GM21529 (cell line): ENCODE data around the gene ABCA5.
"Not testable (repeated sequence)": the region's sequence is repeated elsewhere in the genome, so short reads cannot be mapped to it uniquely, and the experiment has no call there.

Experiments
- ATAC-seq: cut with Tn5 transposase; IDR thresholded peaks from one replicate; pipeline ENCODE4 v1.9.1; 2021; ENCODE audit not compliant: unreplicated experiment

Gene ABCA5

DNA sequence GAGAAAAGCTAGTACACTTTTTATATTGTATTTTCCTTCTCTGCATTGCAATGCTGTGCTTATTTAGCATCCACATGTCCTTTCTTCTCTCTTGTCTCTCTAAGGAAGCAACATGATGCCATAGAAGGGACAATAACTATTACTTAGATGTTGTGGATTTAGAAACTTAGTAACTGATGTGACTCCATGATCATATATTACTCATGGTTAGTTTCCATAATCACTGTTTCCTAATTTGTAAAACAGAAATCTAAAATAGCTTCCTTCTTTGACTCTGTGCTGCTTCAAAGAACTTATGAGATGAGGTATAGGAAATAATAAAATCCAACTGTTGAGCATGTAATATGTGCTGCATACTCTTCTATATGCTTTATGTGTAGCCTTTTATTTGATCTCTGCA lies 6.6 kb upstream of the ABCA5 start:
- no peak for ATAC-seq

DNA sequence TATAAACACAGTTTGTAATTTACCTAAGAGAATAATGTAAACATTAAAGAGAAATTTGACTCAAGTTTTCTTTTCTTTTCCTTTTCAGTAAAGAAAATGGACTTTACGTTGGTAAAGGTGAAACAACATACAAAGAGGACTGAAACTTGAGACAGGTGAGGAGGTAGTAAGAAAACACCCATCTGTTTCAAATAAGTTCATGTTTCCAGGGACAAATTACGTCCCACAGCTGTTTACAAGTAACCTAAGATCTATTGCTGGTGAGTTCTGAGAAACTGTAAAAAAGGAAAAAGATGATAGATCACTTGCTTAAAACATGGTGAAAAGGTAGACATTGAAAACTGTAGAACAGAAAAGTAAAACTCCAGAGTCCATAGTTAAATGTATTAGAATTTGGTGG lies 4.8 kb upstream of the ABCA5 start:
- ATAC-seq: no peak

DNA sequence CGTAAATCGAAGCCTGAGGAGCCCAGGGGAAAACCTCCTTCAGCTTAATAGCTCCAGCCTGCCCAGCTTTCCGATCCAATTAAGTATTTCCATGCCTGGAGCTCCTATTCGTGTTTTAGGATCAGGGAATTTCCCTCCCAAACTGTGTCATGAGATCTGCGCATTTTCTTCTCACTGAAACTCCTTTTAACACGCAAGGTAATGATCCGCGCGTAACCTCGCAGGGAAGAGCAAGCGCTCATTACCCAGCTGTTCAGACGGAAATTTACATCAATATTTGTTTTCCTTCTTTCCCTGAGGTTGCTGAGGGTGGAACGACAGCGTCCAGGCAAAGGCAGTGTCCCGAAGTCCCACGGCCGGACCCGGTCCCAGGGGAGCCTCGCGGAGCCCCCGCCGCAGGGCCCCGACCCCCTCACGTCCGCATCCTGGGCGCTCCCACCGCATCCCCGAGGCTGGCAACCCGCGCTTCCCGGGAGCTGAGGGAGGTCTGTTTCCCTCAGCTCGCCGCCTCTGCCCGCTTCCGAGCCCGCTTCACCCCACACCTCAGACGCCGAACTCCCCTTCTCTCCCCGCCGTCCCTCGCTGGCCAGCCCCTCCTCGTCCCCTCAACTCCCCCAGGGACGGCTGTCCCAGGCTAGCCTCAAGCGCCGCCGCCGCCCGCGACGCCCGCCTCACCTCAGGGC lies 415 bp downstream of the ABCA5 start:
- ATAC-seq: peak; percentile 13

DNA sequence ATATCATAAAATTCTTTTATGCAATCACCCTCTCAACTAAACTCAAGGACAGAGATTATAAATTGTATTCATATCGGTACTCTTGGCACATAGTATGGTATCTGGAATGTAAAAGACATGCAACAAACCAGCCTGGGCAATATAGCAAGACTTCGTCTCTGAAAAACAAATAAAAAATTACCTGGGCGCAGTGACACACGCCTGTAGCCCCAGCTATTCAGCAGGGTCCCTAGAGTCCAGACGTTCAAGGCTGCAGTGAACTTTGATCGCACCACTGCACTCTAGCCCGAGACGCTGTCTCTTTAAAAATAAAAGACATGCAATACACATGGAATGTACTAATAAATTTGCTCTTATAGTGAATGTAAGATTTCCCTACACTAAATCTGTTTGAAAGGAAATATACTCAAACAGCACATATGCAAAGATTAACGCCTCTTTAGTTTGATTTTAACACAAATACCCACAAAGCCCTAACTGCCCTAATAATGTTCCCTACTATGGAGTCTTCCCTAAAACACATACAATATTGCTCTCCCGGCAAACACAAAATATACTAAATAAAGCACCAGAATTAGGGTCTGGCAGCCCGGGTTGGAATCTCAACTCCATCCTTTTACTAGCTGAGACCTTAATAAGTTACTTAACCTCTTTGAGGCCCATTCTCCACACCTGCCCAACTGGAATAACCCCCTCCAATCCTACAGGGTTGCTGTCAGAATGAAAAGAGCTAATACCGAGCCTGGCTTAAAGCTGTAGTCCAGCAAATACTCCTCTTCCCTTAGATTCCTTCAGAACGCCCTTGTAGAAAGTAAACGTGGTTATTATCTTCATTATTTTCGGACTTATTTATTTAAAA lies 1.2 kb downstream of the ABCA5 start:
- no peak for ATAC-seq

DNA sequence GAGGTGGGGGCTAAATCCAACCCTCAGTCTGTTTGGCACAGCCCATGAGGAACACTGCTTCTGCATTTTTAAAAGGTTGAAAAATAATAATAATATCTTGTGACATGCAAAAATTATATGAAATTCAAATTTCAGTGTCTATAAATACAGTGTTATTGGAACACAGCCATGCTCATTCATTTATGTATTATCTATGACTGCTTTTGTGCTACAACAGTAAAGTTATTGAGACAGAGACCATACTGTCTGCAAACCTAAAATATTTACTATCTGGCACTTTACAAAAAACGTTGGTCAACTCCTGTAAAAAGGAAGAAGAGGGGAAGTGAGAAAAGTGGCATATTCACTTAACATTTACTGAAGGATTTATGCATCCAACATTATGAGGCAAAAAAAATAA lies 3.1 kb downstream of the ABCA5 start:
- no peak for ATAC-seq

DNA sequence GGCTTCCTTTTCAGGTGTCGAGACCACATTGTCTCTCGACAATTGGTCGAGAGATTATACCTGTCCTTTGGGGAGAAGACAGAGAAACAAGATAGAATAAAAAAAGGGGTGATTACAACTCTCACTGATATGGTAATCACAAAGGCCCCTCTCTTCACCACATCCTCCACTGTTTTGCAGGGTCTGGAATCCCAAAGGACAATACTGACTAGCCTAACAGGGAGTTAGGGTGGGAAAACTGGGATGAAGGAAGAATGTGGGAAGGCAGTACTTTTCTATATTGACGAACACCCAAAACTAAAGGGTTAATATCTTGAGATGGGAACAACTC lies 6.1 kb downstream of the ABCA5 start:
- ATAC-seq: no peak

DNA sequence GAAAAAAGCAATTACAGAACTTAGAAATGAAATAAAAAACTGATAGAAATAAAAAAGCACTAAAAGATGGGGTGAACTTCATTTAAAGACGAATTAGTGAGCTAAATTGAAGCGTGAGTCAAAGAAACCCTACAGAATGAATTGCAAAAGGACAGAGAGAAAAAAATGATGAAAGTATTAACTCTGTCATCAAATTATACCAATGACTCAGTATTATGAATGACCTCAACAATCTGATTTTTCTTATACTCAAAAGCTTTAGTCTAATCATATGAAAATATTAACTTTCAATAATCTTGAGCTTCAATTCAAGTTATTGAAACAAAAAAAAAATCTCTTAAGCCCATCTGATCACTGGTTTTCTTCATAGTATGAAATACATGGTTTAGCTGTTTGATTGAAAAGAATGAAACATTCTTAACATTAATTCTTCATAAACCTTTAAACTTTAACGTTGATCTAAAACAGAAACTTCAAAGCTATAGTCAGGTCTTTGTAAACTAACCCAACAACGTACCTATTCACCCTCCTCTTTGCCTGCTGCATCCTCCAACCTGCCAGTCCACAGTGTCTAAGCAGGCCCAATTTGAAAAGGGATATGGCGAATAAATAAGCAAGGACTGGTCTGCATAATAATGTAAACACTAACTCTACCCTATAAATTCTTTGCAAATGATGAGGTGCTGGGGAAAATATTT lies 6.6 kb downstream of the ABCA5 start:
- ATAC-seq: no peak

DNA sequence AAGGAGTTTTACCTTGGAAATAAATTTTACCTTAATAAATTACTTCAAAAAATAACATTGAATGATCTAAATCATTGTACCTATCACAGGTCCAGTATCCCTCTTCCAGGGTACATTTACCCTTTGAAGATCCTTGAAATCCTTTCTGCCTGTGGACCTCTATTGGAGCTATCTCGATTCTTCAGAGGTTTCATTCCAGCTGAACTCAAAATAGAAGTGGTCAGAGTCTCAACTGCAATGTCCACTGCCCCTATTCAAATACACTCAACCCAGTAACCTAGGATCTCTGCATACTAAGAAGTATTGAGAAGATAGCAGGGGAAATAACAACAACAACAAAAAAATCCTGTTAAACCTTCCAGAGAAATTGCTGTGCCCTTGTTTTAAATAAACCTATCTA lies 9.3 kb downstream of the ABCA5 start:
- ATAC-seq: no peak

DNA sequence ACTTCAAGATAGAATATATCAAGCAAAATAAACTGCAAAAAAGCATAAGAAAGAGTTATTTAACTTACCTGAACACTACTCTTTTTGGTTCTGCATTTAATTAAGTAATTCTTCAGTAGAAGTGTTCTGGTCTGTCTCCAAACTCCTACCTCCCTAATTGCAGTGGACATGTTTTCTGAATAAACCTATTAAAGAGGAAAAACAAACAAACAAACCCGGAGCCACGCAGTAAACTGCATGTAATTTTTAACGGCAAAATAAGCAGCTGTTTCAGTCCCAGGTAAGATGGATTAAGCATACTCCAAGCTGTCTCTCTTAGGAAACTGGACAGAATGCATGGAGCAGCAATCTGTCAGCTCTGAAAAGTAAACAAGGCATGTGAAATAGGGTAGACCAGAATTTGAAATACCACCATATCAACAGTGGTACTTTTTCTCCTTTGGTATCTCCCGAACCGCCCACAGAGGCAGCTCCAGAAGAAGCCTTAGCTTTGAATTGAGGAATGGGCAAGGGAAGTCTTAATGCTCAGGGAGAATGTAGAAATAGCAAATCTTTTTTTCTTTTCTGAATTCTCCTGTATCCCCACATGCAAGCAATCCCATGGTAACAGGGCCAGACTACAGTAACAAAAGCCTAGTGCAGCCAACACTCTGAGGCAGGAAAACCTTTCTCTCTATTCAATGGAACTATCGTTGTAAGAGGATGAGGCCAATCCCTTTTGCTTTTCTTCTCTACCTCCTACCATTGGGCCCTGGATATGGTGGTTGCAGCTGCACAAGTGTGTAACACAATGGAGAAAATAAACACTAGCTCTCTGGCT lies 12.5 kb downstream of the ABCA5 start:
- ATAC-seq: no peak

DNA sequence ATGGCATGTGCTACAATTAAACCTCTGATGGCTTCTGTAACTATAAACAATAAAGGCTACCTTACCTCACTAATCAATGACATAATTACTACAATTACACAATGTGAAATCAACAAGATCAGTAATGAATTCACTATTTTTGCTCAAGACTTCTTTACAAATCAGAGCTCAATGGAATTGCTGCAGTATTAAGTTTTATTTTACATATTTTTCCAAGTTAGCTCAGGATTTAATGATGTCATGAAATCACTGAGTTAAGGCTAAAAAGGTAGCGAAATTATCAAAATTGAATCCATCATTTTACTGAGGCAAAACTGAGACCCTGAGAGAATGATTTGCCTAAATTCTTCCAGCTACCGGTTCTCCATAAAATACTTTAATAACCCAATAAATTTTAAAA lies 21.8 kb downstream of the ABCA5 start:
- no peak for ATAC-seq

DNA sequence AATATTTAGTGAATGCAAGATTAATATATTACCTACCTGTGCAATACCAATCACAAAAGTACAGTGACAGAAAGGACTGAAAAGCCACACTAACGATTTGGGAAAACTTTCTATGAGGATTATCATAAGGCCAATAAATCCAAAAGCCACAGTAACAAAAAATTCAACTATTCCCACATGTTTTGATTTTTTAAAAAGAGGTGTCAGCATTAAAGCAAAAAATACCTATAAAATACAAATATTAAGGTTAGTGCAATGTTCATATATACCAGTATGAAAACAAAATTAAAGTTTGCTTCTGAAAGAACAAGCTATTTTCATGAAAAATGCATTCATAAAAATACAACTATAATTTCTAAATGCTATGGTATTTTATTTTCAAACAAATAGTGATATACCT lies 24.3 kb downstream of the ABCA5 start:
- no peak for ATAC-seq

DNA sequence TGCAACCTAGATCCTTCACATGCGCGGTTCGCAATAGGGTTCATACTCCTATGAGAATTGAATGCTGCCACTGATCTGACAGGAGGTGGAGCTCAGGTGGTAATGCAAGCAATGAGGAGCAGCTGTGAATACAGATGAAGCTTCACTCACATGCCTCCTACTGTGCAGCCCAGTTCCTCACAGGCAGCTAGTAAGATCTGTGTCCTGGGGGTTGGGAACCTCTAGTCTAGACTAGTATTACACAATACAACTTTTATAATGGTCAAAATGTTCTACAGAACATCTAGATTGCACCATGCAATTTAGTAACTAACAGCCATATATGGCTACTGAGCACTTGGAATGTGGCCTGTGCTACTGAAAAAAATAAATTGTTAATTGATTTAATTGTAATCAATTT lies 26.7 kb downstream of the ABCA5 start:
- ATAC-seq: no peak

DNA sequence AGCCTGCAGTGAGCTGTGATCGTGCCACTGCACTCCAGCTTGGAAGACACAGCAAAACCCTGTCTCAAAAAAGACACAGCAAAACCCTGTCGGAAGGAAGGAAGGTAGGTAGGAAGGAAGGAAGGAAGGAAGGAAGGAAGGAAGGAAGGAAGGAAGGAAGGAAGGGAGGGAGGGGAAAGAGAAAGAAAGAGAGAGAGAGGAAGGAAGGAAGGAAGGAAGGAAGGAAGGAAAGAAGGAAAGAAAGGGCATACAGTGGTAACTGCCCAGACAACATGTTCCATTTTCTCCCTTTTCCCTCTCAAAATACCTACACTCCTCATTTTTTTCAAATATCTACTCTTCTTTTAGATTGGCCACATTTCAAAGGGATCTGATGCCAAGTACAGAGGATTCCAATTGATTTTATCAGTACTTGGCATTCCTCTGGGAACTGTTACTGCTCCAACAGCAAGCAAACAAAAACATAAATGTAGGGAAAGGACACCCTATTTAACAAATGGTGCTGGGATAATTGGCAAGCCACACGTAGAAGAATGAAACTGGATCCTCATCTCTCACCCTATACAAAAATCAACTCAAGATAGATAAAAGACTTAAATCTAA lies 28.7 kb downstream of the ABCA5 start:
- ATAC-seq: not testable (repeated sequence)

DNA sequence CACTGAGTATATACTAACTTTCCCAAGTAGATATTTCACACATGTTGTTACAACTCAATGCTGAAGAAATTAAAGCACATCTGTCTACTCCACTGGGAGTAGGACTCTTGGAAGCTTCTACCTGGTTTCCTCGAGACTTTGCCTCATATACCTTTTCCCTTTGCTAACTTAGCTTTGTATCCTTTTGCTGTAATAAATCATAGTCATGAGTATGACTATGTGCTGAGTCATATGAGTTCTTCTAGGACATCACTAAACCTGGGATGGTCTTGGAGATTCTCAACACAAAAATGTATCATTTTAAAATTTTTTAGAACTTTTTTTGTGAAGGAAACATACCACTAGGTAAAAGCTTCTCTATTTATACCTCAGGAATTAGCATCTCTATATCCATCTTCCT lies 39.8 kb downstream of the ABCA5 start:
- ATAC-seq: no peak

DNA sequence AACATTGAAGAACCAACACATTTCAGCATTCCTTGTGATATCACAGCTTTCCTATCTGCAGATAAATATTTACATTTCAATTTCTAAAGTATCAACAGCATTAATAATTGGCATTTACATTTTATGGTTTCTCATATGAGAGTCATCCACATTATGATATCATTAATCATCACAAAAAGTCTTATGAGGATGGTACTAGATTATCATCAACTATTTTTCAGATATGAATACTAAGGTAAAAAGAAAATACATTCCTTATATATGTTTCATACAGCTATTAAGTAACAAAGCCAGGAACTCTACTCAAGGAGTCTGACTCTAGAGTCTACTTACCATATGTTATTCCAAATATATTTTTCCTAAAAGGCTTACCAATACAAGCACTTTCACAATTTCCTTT lies 40.7 kb downstream of the ABCA5 start:
- no peak for ATAC-seq

DNA sequence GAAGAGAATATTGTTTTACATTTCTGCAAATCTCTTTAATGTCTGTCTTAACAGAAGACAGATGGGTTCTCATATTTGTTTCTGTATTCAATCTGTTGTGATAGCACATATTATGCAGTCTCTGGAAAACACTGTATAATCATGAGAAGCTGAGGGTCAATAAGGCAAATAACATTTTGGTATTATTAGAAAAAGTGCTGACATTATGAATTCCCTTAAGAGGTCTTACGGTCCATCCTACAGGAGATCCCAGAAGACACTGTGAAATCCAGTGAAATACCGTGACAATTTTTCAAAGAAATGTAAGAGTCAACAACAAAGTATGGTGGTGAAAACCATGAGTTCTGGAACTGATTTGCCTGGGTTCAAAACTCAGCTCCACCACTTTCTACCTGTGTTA lies 42.3 kb downstream of the ABCA5 start:
- ATAC-seq: no peak

DNA sequence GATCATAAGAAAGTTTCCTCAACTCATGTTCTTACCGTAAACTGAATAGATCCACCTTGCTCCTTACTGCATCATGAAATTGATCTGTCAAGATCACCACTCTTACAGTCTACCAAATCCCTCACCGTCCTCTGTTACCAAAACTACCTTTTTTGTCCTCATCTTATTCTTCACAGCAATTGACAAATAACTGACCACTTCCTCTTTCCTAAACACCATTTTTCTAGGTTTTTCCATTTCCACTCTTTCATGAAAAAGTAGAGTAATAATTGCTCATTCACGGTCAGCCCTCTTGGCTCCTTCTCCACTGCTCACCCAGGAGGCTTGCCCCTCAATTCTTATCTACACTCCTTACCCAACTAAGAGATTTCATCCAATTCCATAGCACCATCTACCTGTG lies 44.9 kb downstream of the ABCA5 start:
- ATAC-seq: no peak

DNA sequence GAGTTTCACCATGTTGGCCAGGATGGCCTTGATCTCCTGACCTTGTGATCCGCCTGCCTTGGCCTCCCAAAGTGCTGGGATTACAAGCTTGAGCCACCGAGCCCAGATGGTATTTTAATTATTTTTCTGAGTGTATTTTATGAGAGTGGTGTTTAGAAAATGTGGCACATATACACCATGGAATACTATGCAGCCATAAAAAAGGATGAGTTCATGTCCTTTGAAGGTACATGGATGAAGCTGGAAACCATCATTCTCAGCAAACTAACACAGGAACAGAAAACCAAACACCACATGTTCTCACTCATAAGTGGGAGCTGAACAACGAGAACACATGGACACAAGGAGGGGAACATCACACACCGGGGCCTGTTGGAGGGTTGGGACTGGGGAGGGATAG lies 50.7 kb downstream of the ABCA5 start:
- not testable (repeated sequence) for ATAC-seq

DNA sequence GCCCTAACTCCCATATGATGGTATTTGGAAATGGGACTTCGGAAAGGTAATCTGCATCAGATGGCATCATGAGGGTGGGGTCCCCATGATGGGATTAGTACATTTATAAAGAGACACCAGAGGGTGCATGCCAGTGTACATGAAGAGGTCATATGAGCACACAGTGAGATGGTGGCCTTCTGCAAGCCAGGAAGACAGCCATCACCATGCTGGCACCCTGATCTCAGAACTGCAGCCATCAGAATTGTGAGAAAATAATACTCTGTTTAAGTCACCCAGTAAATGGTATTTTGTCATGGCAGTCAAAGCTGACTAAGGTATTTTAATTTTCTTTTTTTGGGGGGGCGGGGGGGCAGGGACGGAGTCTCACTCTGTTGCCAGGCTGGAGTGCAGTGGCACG lies 51.2 kb downstream of the ABCA5 start:
- ATAC-seq: no peak

DNA sequence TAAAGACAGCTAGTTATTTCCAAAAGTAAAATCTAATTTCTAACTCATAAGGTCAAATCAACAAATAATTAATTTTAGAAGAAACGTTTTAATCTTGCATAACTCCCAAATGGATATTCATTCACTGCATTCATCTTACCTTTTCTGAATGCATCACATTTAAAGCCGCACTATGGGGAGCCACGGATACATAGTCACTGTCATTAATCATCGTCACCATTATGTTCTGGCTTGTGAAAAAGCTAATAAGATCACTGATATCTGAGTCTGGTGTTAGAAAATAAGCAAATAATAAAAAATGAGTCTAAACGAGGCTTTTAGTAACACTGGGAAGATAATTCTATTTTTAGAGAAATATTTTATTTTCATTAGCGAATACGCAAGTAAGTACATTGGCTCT lies 55.9 kb downstream of the ABCA5 start:
- no peak for ATAC-seq
